ENCODE data around the gene SDHC. TPM values are rescaled to one million over a fixed set of nuclear protein-coding genes. Genes with fewer than 3 reads are reported as not detected.
"Not testable (repeated sequence)": the region's sequence is repeated elsewhere in the genome, so short reads cannot be mapped to it uniquely, and the experiment has no call there.

SDHC gene
- polyA plus RNA-seq, 2 of the 4 experiments (the other 2 are of a cell fraction): 296 to 323 TPM

DNA sequence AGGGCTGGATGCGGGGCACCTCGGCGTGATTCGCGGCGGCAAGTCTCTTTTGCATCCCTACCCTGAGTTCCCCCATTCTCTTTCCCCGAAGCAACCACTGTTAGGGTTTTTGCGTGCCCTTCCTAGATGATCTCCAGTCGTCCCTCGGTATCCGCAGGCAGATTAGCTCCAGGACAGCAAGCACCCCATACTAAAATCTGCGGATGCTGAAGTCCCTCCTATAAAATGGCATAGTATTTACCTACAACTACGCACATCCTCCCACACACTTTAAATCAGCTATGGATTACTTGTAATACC is 76.3 kb downstream of the SDHC start:
- CTCF ChIA-PET: interaction anchor here (0.6 to 1.5 kb wide), 4 partner anchors 9 to 49 kb away, joined by 3 to 6 read pairs (median 4); no protein-coding TSS in a partner anchor
- 7% methylated on average over 13 of the region's 13 CpGs for WGBS (ENCODE audit: missing lambda C conversion rate)
- POLR2A ChIA-PET: interaction anchor here (1.0 to 1.7 kb wide), 3 partner anchors 9 to 336 kb away, joined by 3 to 7 read pairs (median 7); partner anchors contain the start of gene PPOX
- peak overlapping the region; percentile 56 for H3K4me3 ChIP-seq
- H3K27ac ChIP-seq: peak overlapping the region; percentile 67 to 90
- H3K4me1 ChIP-seq: peaks cover 8% of the 10 kb centered on the region; the same call in 1 of the 3 replicates
- ATAC-seq (no peak; a peak in 1 of 6 replicates), DNase-seq (ENCODE audit: low read depth in 1 of 2, low spot score in 1 of 2) (no peak), FAIRE-seq (no peak)
- TF ChIP-seq JUN (IDR thresholded peaks at IDR 0.05) (no peak), CHD4 (IDR thresholded peaks at IDR 0.05; ENCODE audit: borderline replicate concordance) (no peak), GATA3 (IDR thresholded peaks at IDR 0.05; ENCODE audit: borderline replicate concordance) (no peak), HDAC2 (IDR thresholded peaks at IDR 0.05) (no peak), RAD21 (conservative IDR thresholded peaks at IDR 0.05 in 1 of 2, IDR thresholded peaks at IDR 0.05 in 1 of 2) (no peak), NR3C1 (IDR thresholded peaks at IDR 0.05) (no peak), ZNF302 (CRISPR knock-in tag; IDR thresholded peaks at IDR 0.05) (no peak), PHF8 (IDR thresholded peaks at IDR 0.05; ENCODE audit: borderline replicate concordance, low read depth) (no peak), TFCP2L1 (CRISPR knock-in tag; IDR thresholded peaks at IDR 0.05) (no peak)
- TF ChIP-seq, protein P1, sequence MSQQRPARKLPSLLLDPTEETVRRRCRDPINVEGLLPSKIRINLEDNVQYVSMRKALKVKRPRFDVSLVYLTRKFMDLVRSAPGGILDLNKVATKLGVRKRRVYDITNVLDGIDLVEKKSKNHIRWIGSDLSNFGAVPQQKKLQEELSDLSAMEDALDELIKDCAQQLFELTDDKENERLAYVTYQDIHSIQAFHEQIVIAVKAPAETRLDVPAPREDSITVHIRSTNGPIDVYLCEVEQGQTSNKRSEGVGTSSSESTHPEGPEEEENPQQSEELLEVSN (IDR thresholded peaks at IDR 0.05; ENCODE audit: borderline replicate concordance, low read depth): no peak
- TF ChIP-seq, protein P2, sequence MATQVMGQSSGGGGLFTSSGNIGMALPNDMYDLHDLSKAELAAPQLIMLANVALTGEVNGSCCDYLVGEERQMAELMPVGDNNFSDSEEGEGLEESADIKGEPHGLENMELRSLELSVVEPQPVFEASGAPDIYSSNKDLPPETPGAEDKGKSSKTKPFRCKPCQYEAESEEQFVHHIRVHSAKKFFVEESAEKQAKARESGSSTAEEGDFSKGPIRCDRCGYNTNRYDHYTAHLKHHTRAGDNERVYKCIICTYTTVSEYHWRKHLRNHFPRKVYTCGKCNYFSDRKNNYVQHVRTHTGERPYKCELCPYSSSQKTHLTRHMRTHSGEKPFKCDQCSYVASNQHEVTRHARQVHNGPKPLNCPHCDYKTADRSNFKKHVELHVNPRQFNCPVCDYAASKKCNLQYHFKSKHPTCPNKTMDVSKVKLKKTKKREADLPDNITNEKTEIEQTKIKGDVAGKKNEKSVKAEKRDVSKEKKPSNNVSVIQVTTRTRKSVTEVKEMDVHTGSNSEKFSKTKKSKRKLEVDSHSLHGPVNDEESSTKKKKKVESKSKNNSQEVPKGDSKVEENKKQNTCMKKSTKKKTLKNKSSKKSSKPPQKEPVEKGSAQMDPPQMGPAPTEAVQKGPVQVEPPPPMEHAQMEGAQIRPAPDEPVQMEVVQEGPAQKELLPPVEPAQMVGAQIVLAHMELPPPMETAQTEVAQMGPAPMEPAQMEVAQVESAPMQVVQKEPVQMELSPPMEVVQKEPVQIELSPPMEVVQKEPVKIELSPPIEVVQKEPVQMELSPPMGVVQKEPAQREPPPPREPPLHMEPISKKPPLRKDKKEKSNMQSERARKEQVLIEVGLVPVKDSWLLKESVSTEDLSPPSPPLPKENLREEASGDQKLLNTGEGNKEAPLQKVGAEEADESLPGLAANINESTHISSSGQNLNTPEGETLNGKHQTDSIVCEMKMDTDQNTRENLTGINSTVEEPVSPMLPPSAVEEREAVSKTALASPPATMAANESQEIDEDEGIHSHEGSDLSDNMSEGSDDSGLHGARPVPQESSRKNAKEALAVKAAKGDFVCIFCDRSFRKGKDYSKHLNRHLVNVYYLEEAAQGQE (IDR thresholded peaks at IDR 0.05): no peak
- TF ChIP-seq, protein P3, sequence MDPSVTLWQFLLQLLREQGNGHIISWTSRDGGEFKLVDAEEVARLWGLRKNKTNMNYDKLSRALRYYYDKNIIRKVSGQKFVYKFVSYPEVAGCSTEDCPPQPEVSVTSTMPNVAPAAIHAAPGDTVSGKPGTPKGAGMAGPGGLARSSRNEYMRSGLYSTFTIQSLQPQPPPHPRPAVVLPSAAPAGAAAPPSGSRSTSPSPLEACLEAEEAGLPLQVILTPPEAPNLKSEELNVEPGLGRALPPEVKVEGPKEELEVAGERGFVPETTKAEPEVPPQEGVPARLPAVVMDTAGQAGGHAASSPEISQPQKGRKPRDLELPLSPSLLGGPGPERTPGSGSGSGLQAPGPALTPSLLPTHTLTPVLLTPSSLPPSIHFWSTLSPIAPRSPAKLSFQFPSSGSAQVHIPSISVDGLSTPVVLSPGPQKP (IDR thresholded peaks at IDR 0.05; ENCODE audit: low read depth, low read length): no peak
- no peaks in the 10 kb centered on the region for H3K9me3 ChIP-seq
- peak overlapping the region; percentile 79 for H3K4me2 ChIP-seq

DNA sequence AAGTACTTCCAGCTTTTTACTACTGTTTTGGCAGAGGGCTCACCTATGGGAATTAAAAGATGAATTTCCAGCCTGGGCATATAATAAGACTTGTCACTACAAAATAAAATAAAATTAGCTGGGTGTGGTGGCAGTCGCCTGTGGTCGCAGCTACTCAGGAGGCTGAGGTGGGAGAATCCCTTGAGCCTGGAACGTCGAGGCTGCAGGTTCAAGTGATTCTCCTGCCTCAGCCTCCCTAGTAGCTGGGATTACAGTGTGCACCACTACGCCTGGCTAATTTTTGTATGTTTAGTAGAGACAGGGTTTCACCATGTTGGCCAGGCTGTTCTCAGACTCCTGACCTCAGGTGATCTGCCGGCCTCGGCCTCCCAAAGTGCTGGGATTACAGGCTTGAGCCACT is 77.0 kb downstream of the SDHC start:
- CTCF ChIA-PET: interaction anchor here (0.6 to 1.5 kb wide), 4 partner anchors 9 to 49 kb away, joined by 3 to 6 read pairs (median 4); no protein-coding TSS in a partner anchor
- H3K9me3 ChIP-seq; H3K4me3 ChIP-seq; FAIRE-seq; DNase-seq (ENCODE audit: low read depth in 1 of 2, low spot score in 1 of 2); POLR2A ChIA-PET; H3K27ac ChIP-seq; ATAC-seq; H3K4me1 ChIP-seq: not testable (repeated sequence)
- H3K4me2 ChIP-seq: peak overlapping the region; percentile 79
- 95% methylated on average over 7 of the region's 7 CpGs for WGBS (ENCODE audit: missing lambda C conversion rate)

DNA sequence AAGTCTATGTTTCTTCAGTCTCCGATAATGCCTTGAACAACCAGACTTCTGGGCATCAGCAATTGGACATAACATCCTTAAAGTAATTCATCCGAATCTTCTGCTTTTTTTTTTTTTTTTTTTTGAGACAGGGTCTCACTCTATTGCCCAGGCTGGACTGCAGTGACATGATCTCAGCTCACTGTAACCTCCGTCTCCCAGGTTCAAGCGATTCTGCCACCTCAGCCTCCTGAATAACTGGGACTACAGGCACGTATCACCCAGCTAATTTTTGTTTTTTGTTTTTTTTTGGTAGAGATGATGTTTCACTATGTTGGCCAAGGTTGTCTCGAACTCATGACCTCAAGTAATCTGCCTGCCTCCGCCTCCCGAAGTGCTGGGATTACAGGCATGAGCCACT is 77.4 kb downstream of the SDHC start:
- WGBS (ENCODE audit: missing lambda C conversion rate): 93% methylated on average over 8 of the region's 8 CpGs
- POLR2A ChIA-PET: no interaction called here

More for the DNA sequence above, 77.4 kb downstream of the SDHC start:
- TF ChIP-seq TFCP2L1 (CRISPR knock-in tag; IDR thresholded peaks at IDR 0.05) (no peak), FOSB (CRISPR knock-in tag; IDR thresholded peaks at IDR 0.05) (no peak), JUNB (IDR thresholded peaks at IDR 0.05) (no peak), RAD21 (conservative IDR thresholded peaks at IDR 0.05 in 1 of 2, IDR thresholded peaks at IDR 0.05 in 1 of 2) (no peak), HOXB13 (CRISPR knock-in tag; IDR thresholded peaks at IDR 0.05; ENCODE audit: low read depth) (no peak), NPAS2 (CRISPR knock-in tag; IDR thresholded peaks at IDR 0.05; ENCODE audit: borderline replicate concordance) (no peak), TP53 (CRISPR knock-in tag; IDR thresholded peaks at IDR 0.05) (no peak), POLR2AphosphoS2 (conservative IDR thresholded peaks at IDR 0.05; ENCODE audit: low read length) (no peak)
- TF ChIP-seq, protein P4, sequence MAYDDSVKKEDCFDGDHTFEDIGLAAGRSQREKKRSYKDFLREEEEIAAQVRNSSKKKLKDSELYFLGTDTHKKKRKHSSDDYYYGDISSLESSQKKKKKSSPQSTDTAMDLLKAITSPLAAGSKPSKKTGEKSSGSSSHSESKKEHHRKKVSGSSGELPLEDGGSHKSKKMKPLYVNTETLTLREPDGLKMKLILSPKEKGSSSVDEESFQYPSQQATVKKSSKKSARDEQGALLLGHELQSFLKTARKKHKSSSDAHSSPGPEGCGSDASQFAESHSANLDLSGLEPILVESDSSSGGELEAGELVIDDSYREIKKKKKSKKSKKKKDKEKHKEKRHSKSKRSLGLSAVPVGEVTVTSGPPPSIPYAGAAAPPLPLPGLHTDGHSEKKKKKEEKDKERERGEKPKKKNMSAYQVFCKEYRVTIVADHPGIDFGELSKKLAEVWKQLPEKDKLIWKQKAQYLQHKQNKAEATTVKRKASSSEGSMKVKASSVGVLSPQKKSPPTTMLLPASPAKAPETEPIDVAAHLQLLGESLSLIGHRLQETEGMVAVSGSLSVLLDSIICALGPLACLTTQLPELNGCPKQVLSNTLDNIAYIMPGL (CRISPR knock-in tag; IDR thresholded peaks at IDR 0.05; ENCODE audit: borderline replicate concordance): no peak
- TF ChIP-seq, protein P5, sequence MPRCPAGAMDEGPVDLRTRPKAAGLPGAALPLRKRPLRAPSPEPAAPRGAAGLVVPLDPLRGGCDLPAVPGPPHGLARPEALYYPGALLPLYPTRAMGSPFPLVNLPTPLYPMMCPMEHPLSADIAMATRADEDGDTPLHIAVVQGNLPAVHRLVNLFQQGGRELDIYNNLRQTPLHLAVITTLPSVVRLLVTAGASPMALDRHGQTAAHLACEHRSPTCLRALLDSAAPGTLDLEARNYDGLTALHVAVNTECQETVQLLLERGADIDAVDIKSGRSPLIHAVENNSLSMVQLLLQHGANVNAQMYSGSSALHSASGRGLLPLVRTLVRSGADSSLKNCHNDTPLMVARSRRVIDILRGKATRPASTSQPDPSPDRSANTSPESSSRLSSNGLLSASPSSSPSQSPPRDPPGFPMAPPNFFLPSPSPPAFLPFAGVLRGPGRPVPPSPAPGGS (IDR thresholded peaks at IDR 0.05): no peak
- TF ChIP-seq, protein P3 (IDR thresholded peaks at IDR 0.05; ENCODE audit: low read depth, low read length): no peak
- TF ChIP-seq, protein P6, sequence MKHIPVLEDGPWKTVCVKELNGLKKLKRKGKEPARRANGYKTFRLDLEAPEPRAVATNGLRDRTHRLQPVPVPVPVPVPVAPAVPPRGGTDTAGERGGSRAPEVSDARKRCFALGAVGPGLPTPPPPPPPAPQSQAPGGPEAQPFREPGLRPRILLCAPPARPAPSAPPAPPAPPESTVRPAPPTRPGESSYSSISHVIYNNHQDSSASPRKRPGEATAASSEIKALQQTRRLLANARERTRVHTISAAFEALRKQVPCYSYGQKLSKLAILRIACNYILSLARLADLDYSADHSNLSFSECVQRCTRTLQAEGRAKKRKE (CRISPR knock-in tag; IDR thresholded peaks at IDR 0.05; ENCODE audit: low read depth): no peak
- FAIRE-seq (no peak), ATAC-seq (no peak), DNase-seq (ENCODE audit: low read depth in 1 of 2, low spot score in 1 of 2) (no peak)
- Histone ChIP-seq H3K27ac (no peak overlapping the region), H3K4me3 (no peak overlapping the region), H3K9me3 (no peaks in the 10 kb centered on the region), H3K4me2 (no peak overlapping the region), H3K4me1 (peaks cover 8% of the 10 kb centered on the region; the same call in 1 of the 3 replicates)
- CTCF ChIA-PET: interaction anchor here (1.1 to 1.5 kb wide), 3 partner anchors 9 to 48 kb away, joined by 4 to 6 read pairs (median 5); no protein-coding TSS in a partner anchor

Data from A549 (cell line).